RWPE2 (cell line): ENCODE results near the gene CRHR1.

ENCODE experiments used
- ATAC-seq: fragments of 200-7000 bp; cut with Tn5 transposase; 3 replicates; pipeline ENCODE4 v1.9.1; 2021; ENCODE audit warnings: low read depth
- DNase-seq: peaks from one replicate; pipeline ENCODE4 v3.0.0-alpha.2; 2020; ENCODE audit warnings: low spot score
- H3K27ac ChIP-seq: fragments of 450-650 bp; 2 replicates; pipeline ENCODE4 v1.5.1; 2017; ENCODE audit warnings: mild to moderate bottlenecking; ENCODE audit not compliant: poor library complexity, severe bottlenecking
- H3K27me3 ChIP-seq: fragments of 250-450 bp; sonication (Bioruptor Pico); 2 replicates; pipeline ENCODE4 v1.5.1; 2021; ENCODE audit warnings: mild to moderate bottlenecking, moderate library complexity; ENCODE audit not compliant: insufficient read depth, poor library complexity, severe bottlenecking
- H3K36me3 ChIP-seq: fragments of 250-450 bp; sonication (Bioruptor Pico); 2 replicates; pipeline ENCODE4 v1.5.1; 2020; ENCODE audit warnings: low read depth, mild to moderate bottlenecking, moderate library complexity
- H3K4me1 ChIP-seq: fragments of 250-450 bp; sonication (Bioruptor Pico); 2 replicates; pipeline ENCODE4 v1.5.1; 2021; ENCODE audit warnings: mild to moderate bottlenecking, moderate library complexity; ENCODE audit not compliant: insufficient read depth, poor library complexity, severe bottlenecking
- H3K4me3 ChIP-seq: fragments of 250-450 bp; sonication (Bioruptor Pico); 2 replicates; pipeline ENCODE4 v1.5.1; 2021; ENCODE audit warnings: mild to moderate bottlenecking, moderate library complexity; ENCODE audit not compliant: severe bottlenecking
- H3K9me3 ChIP-seq: fragments of 250-450 bp; sonication (Bioruptor Pico); 2 replicates; pipeline ENCODE4 v1.5.1; 2021; ENCODE audit warnings: mild to moderate bottlenecking, moderate library complexity; ENCODE audit not compliant: severe bottlenecking
- CTCF ChIP-seq: fragments of 450-650 bp; IDR thresholded peaks from one replicate; pipeline ENCODE4 v1.5.1; 2017; ENCODE audit warnings: mild to moderate bottlenecking, moderate library complexity; ENCODE audit not compliant: poor library complexity, severe bottlenecking

Gene CRHR1

GRCh38 chr17:45776896-45777295, 7.2 kb upstream of the CRHR1 start:
- Histone ChIP-seq H3K4me1 (no peaks in the 10 kb centered on the region), H3K4me3 (no peak overlapping the region), H3K9me3 (no peaks in the 10 kb centered on the region), H3K27me3 (peaks cover 23% of the 10 kb centered on the region), H3K36me3 (no peaks in the 10 kb centered on the region), H3K27ac (no peak overlapping the region)
- no peak for DNase-seq
- ATAC-seq: no peak
- no peak for TF ChIP-seq CTCF

GRCh38 chr17:45777388-45777787, 6.7 kb upstream of the CRHR1 start:
- no peaks in the 10 kb centered on the region for H3K36me3 ChIP-seq
- peaks cover 28% of the 10 kb centered on the region for H3K27me3 ChIP-seq
- no peak for ATAC-seq
- DNase-seq: no peak
- H3K9me3 ChIP-seq: no peaks in the 10 kb centered on the region
- TF ChIP-seq CTCF: no peak
- H3K4me3 ChIP-seq: no peak overlapping the region
- no peaks in the 10 kb centered on the region for H3K4me1 ChIP-seq
- H3K27ac ChIP-seq: no peak overlapping the region

- H3K27me3 ChIP-seq: peaks cover 58% of the 10 kb centered on the region
- ATAC-seq (no peak), DNase-seq (no peak)
- H3K4me1 ChIP-seq: no peaks in the 10 kb centered on the region
- no peak for TF ChIP-seq CTCF
- no peak overlapping the region for H3K4me3 ChIP-seq
- H3K9me3 ChIP-seq: no peaks in the 10 kb centered on the region
- no peak overlapping the region for H3K27ac ChIP-seq
- no peaks in the 10 kb centered on the region for H3K36me3 ChIP-seq
These were observed 3.2 kb upstream of the CRHR1 start for GRCh38 chr17:45780921-45781320.

- DNase-seq: no peak
- peak; percentile 39 for TF ChIP-seq CTCF
- Histone ChIP-seq H3K27me3 (peaks cover 69% of the 10 kb centered on the region), H3K4me1 (no peaks in the 10 kb centered on the region), H3K36me3 (no peaks in the 10 kb centered on the region), H3K9me3 (no peaks in the 10 kb centered on the region), H3K27ac (no peak overlapping the region), H3K4me3 (peak overlapping the region; percentile 24)
- 0 out of 3 replicates have a peak, but pooled peaks have one; percentile 26 for ATAC-seq
These were observed 1.1 kb upstream of the CRHR1 start for GRCh38 chr17:45782889-45783592.

- Histone ChIP-seq H3K4me1 (no peaks in the 10 kb centered on the region), H3K36me3 (no peaks in the 10 kb centered on the region), H3K4me3 (peak overlapping the region; percentile 24), H3K9me3 (no peaks in the 10 kb centered on the region), H3K27ac (no peak overlapping the region), H3K27me3 (peaks cover 76% of the 10 kb centered on the region)
- DNase-seq (no peak), ATAC-seq (peak; percentile 15; the same call in 2 of the 3 replicates)
- no peak for TF ChIP-seq CTCF
These were observed 377 bp upstream of the CRHR1 start for GRCh38 chr17:45783593-45784292.
